ENCODE data around the gene SFI1.

GRCh38 chr22:31604137-31604705 is 107.9 kb downstream of the SFI1 start:
- TF ChIP-seq POLR2A (IDR thresholded peaks at IDR 0.05), result no peak
- TF ChIP-seq EP300 (IDR thresholded peaks at IDR 0.05; ENCODE audit: low read depth), result no peak

Data from transverse colon (tissue), 1 donor.